Stomach (tissue), 19 donors: ENCODE results near the gene SLC41A2. TPM values are rescaled to one million over a fixed set of nuclear protein-coding genes. Genes with fewer than 3 reads are reported as not detected.
A peak's percentile ranks its signal among the peaks of the same experiment; 100 is the strongest.

Experiments used
- DNase-seq, 2 donors: peaks; one replicate each; pipeline versions ENCODE4 v3.0.0 to v3.0.0-alpha.2; 2013 to 2019
- H3K27ac ChIP-seq, 5 donors: fragments of 200-600 bp in 4 of 5; sonication (generic) in 4 of 5; one replicate each; pipeline ENCODE4 v1.5.1; 2013 to 2019; ENCODE audit warnings: mild to moderate bottlenecking in 1 of 5, moderate library complexity in 1 of 5
- H3K27me3 ChIP-seq, 3 donors: fragments of 200-600 bp; sonication (generic); one replicate each; pipeline ENCODE4 v1.5.1; 2017 to 2019; ENCODE audit warnings: mixed run types in 1 of 3
- H3K36me3 ChIP-seq, 4 donors: fragments of 200-600 bp; sonication (generic); 1 replicate in 3 of 4; 2 replicates in 1 of 4; pipeline ENCODE4 v1.5.1; 2016 to 2019
- H3K4me1 ChIP-seq, 4 donors: fragments of 200-600 bp; sonication (generic); one replicate each; pipeline ENCODE4 v1.5.1; 2016 to 2019
- H3K4me3 ChIP-seq, 4 donors: fragments of 200-600 bp; sonication (generic) in 3 of 4; one replicate each; pipeline ENCODE4 v1.5.1; 2016 to 2019; ENCODE audit warnings: mild to moderate bottlenecking in 1 of 4
- H3K9me3 ChIP-seq, 4 donors: fragments of 200-600 bp; sonication (generic); one replicate each; pipeline ENCODE4 v1.5.1; 2016 to 2019
- CTCF ChIP-seq, 7 experiments: fragments of 450-650 bp in 4 of 7; fragments of 200-600 bp in 3 of 7; sonication (generic) in 3 of 7; IDR thresholded peaks; one replicate each; pipeline ENCODE4 v1.5.1; 2016 to 2019; ENCODE audit warnings: antibody characterized with exemption in 7 of 7, control low read depth in 2 of 7, mild to moderate bottlenecking in 1 of 7
- EP300 ChIP-seq: sonication (generic); formaldehyde crosslinking; IDR thresholded peaks from one replicate; pipeline ENCODE4 v1.6.1; 2017; ENCODE audit warnings: antibody characterized with exemption
- POLR2A ChIP-seq, 4 donors: fragments of 450-650 bp; IDR thresholded peaks; one replicate each; pipeline ENCODE4 v1.6.1; 2016; ENCODE audit warnings: antibody characterized with exemption in 4 of 4, control low read depth in 2 of 4, mild to moderate bottlenecking in 1 of 4, moderate library complexity in 1 of 4
- POLR2AphosphoS5 ChIP-seq, 3 donors: sonication (generic); formaldehyde crosslinking; IDR thresholded peaks; one replicate each; pipeline ENCODE4 v1.6.1; 2016; ENCODE audit warnings: antibody characterized with exemption in 3 of 3
- WGBS, 5 donors: extraction: QIAGEN DNeasy Blood & Tissue Kit in 3 of 5; methylation state at CpG; one replicate each; pipeline versions ENCODE4 v1.1.5 to v1.1.7; 2013 to 2018; 5-methylcytosine and 5-hydroxymethylcytosine counted together
- intact Hi-C: fragments of 100-400 bp; cut with DNase I; formaldehyde crosslinking; loops from one replicate; pipeline ENCODE4 v1.15.1; 2023; ENCODE audit warnings: low total_unique reads
- long read RNA-seq, 10 donors: transcript quantifications; one replicate each; lab custom pipeline, GENCODE V29; 2026
- polyA plus RNA-seq, 3 donors: library from polyadenylated mRNA; stranded (reverse); fragments of 200-250 nt; gene quantifications; one replicate each; pipeline ENCODE4 v1.2.3, GENCODE V29; 2013
- total RNA-seq, 5 donors: library from RNA; depleted of rRNA; stranded (reverse); fragments of >200 nt; gene quantifications; one replicate each; pipeline versions ENCODE4 v1.1.0 to v1.2.3, GENCODE V29; 2014 to 2016
- donor health status: healthy with polysubstance abuse.
- donor health status: Bipolar disorder and iron deficiency.
- donor health status: healthy.

The SLC41A2 gene
- total RNA-seq (100 to 1,000 TPM in 4 of 5 donors, 10 to 100 TPM in 1; 26.8 to 208 (median 181) TPM), polyA plus RNA-seq (10 to 100 TPM in 2 of 3 donors, 1 to 10 TPM in 1; 5.4 to 23.2 (median 14.8) TPM)
- long read RNA-seq, donor 1, partial matches to known transcripts = 0 of 3 reads
- long read RNA-seq, donor 1, other reads (novel, unspliced or antisense) = 0 of 3 reads
- long read RNA-seq, donor 2, partial matches to known transcripts = 0 of 2 reads
- long read RNA-seq, donor 2, other reads (novel, unspliced or antisense) = 0 of 2 reads
- long read RNA-seq, donor 3 = 0 reads
- long read RNA-seq, donor 4 = 0 reads
- long read RNA-seq, donor 5, partial matches to known transcripts = 0 of 2 reads
- long read RNA-seq, donor 5, other reads (novel, unspliced or antisense) = 0 of 2 reads
- long read RNA-seq, donor 6, partial matches to known transcripts = 0 of 2 reads
- long read RNA-seq, donor 6, other reads (novel, unspliced or antisense) = 0 of 2 reads
- long read RNA-seq, donor 7, partial matches to known transcripts = 0 of 1 reads
- long read RNA-seq, donor 7, other reads (novel, unspliced or antisense) = 0 of 1 reads
- long read RNA-seq, donor 8, partial matches to known transcripts = 0 of 2 reads
- long read RNA-seq, donor 8, other reads (novel, unspliced or antisense) = 0 of 2 reads
- long read RNA-seq, donor 9 = 0 reads
- long read RNA-seq, donor 10, full-length matches to known transcripts = 5 of 5 reads
- long read RNA-seq, donor 10, partial matches to known transcripts = 0 of 5 reads
- long read RNA-seq, donor 10, other reads (novel, unspliced or antisense) = 0 of 5 reads

- H3K4me3 ChIP-seq = peak within 1 kb of the TSS; percentile 77 to 91 (median 90)
- no peaks in the 10 kb centered on the region for H3K27me3 ChIP-seq
- intact Hi-C loops = no loop called here
- TF ChIP-seq CTCF (IDR thresholded peaks at IDR 0.05) (peak in 3 of 7 experiments; percentile 12 to 78 (median 27)), POLR2AphosphoS5 (IDR thresholded peaks at IDR 0.05) (peak in 1 of 3 donors; percentile 86), EP300 (no peak), POLR2A (IDR thresholded peaks at IDR 0.05) (no peak)
- H3K36me3 ChIP-seq = no peaks in the 10 kb centered on the region
- H3K4me1 ChIP-seq = peaks cover 15 to 45% (median 44%) of the 10 kb centered on the region in 4 donors
- peak within 1 kb of the TSS; percentile 91 to 97 (median 95) for H3K27ac ChIP-seq
- no peaks in the 10 kb centered on the region for H3K9me3 ChIP-seq
- DNase-seq = peak; percentile 88 to 91
- WGBS, 5 donors = 0 to 2% (median 0%) methylated on average over 16 to 82 of the region's 83 CpGs
These were observed at the start of gene SLC41A2 for GRCh38 chr12:104958001-104958804. TSS of gene SLC41A2 (minus strand) at chr12:104958290. CDS start at chr12:104928527, 29,763 bp downstream.

GRCh38 chr12:105001476-105001875 lies 43.4 kb upstream of the SLC41A2 start:
- Histone ChIP-seq H3K9me3 (no peaks in the 10 kb centered on the region), H3K36me3 (peaks cover 6 to 94% (median 82%) of the 10 kb centered on the region in 4 donors)
- intact Hi-C loops = no loop called here

GRCh38 chr12:104999347-104999685 lies 41.2 kb upstream of the SLC41A2 start:
- H3K4me3 ChIP-seq = no peak overlapping the region
- TF ChIP-seq EP300 = no peak
- TF ChIP-seq POLR2A (IDR thresholded peaks at IDR 0.05) = no peak
- TF ChIP-seq POLR2AphosphoS5 (IDR thresholded peaks at IDR 0.05) = no peak
- TF ChIP-seq CTCF (IDR thresholded peaks at IDR 0.05) = no peak
- H3K4me1 ChIP-seq = peaks cover 0 to 20% (median 17%) of the 10 kb centered on the region in 4 donors
- H3K36me3 ChIP-seq = peaks cover 16 to 97% (median 87%) of the 10 kb centered on the region in 4 donors
- intact Hi-C loops = no loop called here
- WGBS, 5 donors = 45 to 73% (median 53%) methylated on average over 4 to 7 of the region's 7 CpGs
- H3K9me3 ChIP-seq = no peaks in the 10 kb centered on the region
- peak overlapping the region in 2 of 5 donors; percentile 22 to 47 for H3K27ac ChIP-seq
- DNase-seq = no peak
- no peaks in the 10 kb centered on the region for H3K27me3 ChIP-seq

More at GRCh38 chr12:105001476-105001875, 43.4 kb upstream of the SLC41A2 start:
- Histone ChIP-seq H3K4me3 (no peak overlapping the region), H3K27ac (no peak overlapping the region), H3K27me3 (no peaks in the 10 kb centered on the region), H3K4me1 (peaks cover 0 to 20% (median 17%) of the 10 kb centered on the region in 4 donors)
- no peak for DNase-seq
- TF ChIP-seq POLR2AphosphoS5 (IDR thresholded peaks at IDR 0.05) = no peak
- TF ChIP-seq EP300 = no peak
- TF ChIP-seq POLR2A (IDR thresholded peaks at IDR 0.05) = no peak
- TF ChIP-seq CTCF (IDR thresholded peaks at IDR 0.05) = no peak
